ENCODE data around the gene CXCR5. TPM values are rescaled to one million over a fixed set of nuclear protein-coding genes. Genes with fewer than 3 reads are reported as not detected.
A peak's percentile ranks its signal among the peaks of the same experiment; 100 is the strongest.

Gene CXCR5
- total RNA-seq, 2 donors from 2014 or later: 0.07 TPM; not detected in 1

DNA sequence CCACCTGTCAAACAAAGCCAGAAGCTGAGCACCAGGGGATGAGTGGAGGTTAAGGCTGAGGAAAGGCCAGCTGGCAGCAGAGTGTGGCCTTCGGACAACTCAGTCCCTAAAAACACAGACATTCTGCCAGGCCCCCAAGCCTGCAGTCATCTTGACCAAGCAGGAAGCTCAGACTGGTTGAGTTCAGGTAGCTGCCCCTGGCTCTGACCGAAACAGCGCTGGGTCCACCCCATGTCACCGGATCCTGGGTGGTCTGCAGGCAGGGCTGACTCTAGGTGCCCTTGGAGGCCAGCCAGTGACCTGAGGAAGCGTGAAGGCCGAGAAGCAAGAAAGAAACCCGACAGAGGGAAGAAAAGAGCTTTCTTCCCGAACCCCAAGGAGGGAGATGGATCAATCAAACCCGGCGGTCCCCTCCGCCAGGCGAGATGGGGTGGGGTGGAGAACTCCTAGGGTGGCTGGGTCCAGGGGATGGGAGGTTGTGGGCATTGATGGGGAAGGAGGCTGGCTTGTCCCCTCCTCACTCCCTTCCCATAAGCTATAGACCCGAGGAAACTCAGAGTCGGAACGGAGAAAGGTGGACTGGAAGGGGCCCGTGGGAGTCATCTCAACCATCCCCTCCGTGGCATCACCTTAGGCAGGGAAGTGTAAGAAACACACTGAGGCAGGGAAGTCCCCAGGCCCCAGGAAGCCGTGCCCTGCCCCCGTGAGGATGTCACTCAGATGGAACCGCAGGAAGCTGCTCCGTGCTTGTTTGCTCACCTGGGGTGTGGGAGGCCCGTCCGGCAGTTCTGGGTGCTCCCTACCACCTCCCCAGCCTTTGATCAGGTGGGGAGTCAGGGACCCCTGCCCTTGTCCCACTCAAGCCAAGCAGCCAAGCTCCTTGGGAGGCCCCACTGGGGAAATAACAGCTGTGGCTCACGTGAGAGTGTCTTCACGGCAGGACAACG lies 11.7 kb downstream of the CXCR5 start:
- peaks cover 12% of the 10 kb centered on the region for H3K36me3 Mint-ChIP-seq (ENCODE audit: low read depth)
- H3K27me3 Mint-ChIP-seq (ENCODE audit: insufficient read depth): peaks cover 3% of the 10 kb centered on the region
- TF ChIP-seq, protein P1, sequence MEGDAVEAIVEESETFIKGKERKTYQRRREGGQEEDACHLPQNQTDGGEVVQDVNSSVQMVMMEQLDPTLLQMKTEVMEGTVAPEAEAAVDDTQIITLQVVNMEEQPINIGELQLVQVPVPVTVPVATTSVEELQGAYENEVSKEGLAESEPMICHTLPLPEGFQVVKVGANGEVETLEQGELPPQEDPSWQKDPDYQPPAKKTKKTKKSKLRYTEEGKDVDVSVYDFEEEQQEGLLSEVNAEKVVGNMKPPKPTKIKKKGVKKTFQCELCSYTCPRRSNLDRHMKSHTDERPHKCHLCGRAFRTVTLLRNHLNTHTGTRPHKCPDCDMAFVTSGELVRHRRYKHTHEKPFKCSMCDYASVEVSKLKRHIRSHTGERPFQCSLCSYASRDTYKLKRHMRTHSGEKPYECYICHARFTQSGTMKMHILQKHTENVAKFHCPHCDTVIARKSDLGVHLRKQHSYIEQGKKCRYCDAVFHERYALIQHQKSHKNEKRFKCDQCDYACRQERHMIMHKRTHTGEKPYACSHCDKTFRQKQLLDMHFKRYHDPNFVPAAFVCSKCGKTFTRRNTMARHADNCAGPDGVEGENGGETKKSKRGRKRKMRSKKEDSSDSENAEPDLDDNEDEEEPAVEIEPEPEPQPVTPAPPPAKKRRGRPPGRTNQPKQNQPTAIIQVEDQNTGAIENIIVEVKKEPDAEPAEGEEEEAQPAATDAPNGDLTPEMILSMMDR (conservative IDR thresholded peaks at IDR 0.05): no peak
- H3K27ac ChIP-seq (ENCODE audit: low read depth, low read length): no peak overlapping the region
- peaks cover 6% of the 10 kb centered on the region for H3K4me1 ChIP-seq (ENCODE audit: control insufficient read depth, insufficient read depth, low read length)
- H3K4me1 Mint-ChIP-seq: peaks cover 25% of the 10 kb centered on the region
- H3K4me3 ChIP-seq (ENCODE audit: low read length): no peak overlapping the region
- no peak overlapping the region for H3K9ac ChIP-seq (ENCODE audit: extremely low read depth, low read length, poor library complexity, severe bottlenecking)
- no peaks in the 10 kb centered on the region for H3K9me3 ChIP-seq (ENCODE audit: control insufficient read depth, low read length)
- peak overlapping the region; percentile 82 for H3K27ac Mint-ChIP-seq
- no peaks in the 10 kb centered on the region for H3K27me3 ChIP-seq (ENCODE audit: control insufficient read depth, insufficient read depth, low read length, poor library complexity, severe bottlenecking)
- no peaks in the 10 kb centered on the region for H3K36me3 ChIP-seq (ENCODE audit: control insufficient read depth, insufficient read depth, low read length)
- DNase-seq: peak; percentile 71
- WGBS, 2 experiments (ENCODE audit: insufficient coverage in 1 of 2, insufficient read length in 1 of 2): 72 to 83% methylated on average over 18 to 26 of the region's 26 CpGs
- H3K4me3 Mint-ChIP-seq: no peak overlapping the region
- H3K9me3 Mint-ChIP-seq: no peaks in the 10 kb centered on the region

GRCh38 chr11:118896472-118896913 lies 12.8 kb downstream of the CXCR5 start:
- H3K27ac ChIP-seq (ENCODE audit: low read depth, low read length): no peak overlapping the region

GRCh38 chr11:118896921-118897591 lies 13.4 kb downstream of the CXCR5 start:
- TF ChIP-seq, protein P1 (conservative IDR thresholded peaks at IDR 0.05): no peak
- Mint-ChIP-seq H3K27me3 (ENCODE audit: insufficient read depth) (no peaks in the 10 kb centered on the region), H3K27ac (peak overlapping the region; percentile 39), H3K4me1 (peaks cover 25% of the 10 kb centered on the region), H3K36me3 (ENCODE audit: low read depth) (peaks cover 24% of the 10 kb centered on the region), H3K4me3 (no peak overlapping the region), H3K9me3 (no peaks in the 10 kb centered on the region)
- Histone ChIP-seq H3K27me3 (ENCODE audit: control insufficient read depth, insufficient read depth, low read length, poor library complexity, severe bottlenecking) (no peaks in the 10 kb centered on the region), H3K4me1 (ENCODE audit: control insufficient read depth, insufficient read depth, low read length) (peaks cover 6% of the 10 kb centered on the region), H3K4me3 (ENCODE audit: low read length) (no peak overlapping the region), H3K36me3 (ENCODE audit: control insufficient read depth, insufficient read depth, low read length) (no peaks in the 10 kb centered on the region), H3K27ac (ENCODE audit: low read depth, low read length) (no peak overlapping the region), H3K9me3 (ENCODE audit: control insufficient read depth, low read length) (no peaks in the 10 kb centered on the region), H3K9ac (ENCODE audit: extremely low read depth, low read length, poor library complexity, severe bottlenecking) (no peak overlapping the region)
- no peak for DNase-seq
- WGBS, 2 experiments (ENCODE audit: insufficient coverage in 1 of 2, insufficient read length in 1 of 2): 89 to 94% methylated on average over 10 to 12 of the region's 12 CpGs

More at GRCh38 chr11:118896472-118896913, 12.8 kb downstream of the CXCR5 start:
- H3K4me3 ChIP-seq (ENCODE audit: low read length): no peak overlapping the region
- peak; percentile 70 for DNase-seq
- Mint-ChIP-seq H3K27ac (peak overlapping the region; percentile 39), H3K4me3 (no peak overlapping the region), H3K9me3 (no peaks in the 10 kb centered on the region), H3K27me3 (ENCODE audit: insufficient read depth) (peaks cover 3% of the 10 kb centered on the region), H3K36me3 (ENCODE audit: low read depth) (peaks cover 20% of the 10 kb centered on the region), H3K4me1 (peaks cover 25% of the 10 kb centered on the region)
- H3K9ac ChIP-seq (ENCODE audit: extremely low read depth, low read length, poor library complexity, severe bottlenecking): no peak overlapping the region
- H3K9me3 ChIP-seq (ENCODE audit: control insufficient read depth, low read length): no peaks in the 10 kb centered on the region
- TF ChIP-seq, protein P1 (conservative IDR thresholded peaks at IDR 0.05): no peak
- WGBS, 2 experiments (ENCODE audit: insufficient coverage in 1 of 2, insufficient read length in 1 of 2): 85 to 93% methylated on average over 9 to 10 of the region's 10 CpGs
- H3K4me1 ChIP-seq (ENCODE audit: control insufficient read depth, insufficient read depth, low read length): peaks cover 6% of the 10 kb centered on the region
- H3K36me3 ChIP-seq (ENCODE audit: control insufficient read depth, insufficient read depth, low read length): no peaks in the 10 kb centered on the region
- no peaks in the 10 kb centered on the region for H3K27me3 ChIP-seq (ENCODE audit: control insufficient read depth, insufficient read depth, low read length, poor library complexity, severe bottlenecking)
